GM23338 (cell line): ENCODE data around the gene RGCC. TPM values are rescaled to one million over a fixed set of nuclear protein-coding genes. Genes with fewer than 3 reads are reported as not detected.

Source experiments
- ATAC-seq: fragments of 200-7000 bp; cut with Tn5 transposase; 3 replicates; pipeline ENCODE4 v1.9.1; 2020
- DNase-seq: peaks from one replicate; pipeline ENCODE4 v3.0.0-alpha.2; 2015; ENCODE audit warnings: low spot score
- H2AFZ ChIP-seq: fragments of 200-600 bp; sonication (generic); 2 replicates; pipeline ENCODE4 v1.8.0; 2016; ENCODE audit warnings: antibody characterized with exemption, mild to moderate bottlenecking, moderate library complexity
- H3F3A ChIP-seq: fragments of 200-600 bp; sonication (generic); replicated peaks from 2 replicates; pipeline ENCODE4 v1.8.0; 2017; ENCODE audit warnings: antibody characterized with exemption, mixed run types, low read depth
- H3K27ac ChIP-seq: fragments of 200-600 bp; sonication (generic); 2 replicates; pipeline ENCODE4 v1.6.1; 2016; ENCODE audit warnings: low read depth
- H3K27me3 ChIP-seq: fragments of 200-600 bp; sonication (generic); 2 replicates; pipeline ENCODE4 v1.8.0; 2016; ENCODE audit warnings: mild to moderate bottlenecking, mixed run types, moderate library complexity; ENCODE audit not compliant: insufficient read depth
- H3K36me3 ChIP-seq: fragments of 200-600 bp; sonication (generic); 2 replicates; pipeline ENCODE4 v1.8.0; 2016; ENCODE audit warnings: mild to moderate bottlenecking; ENCODE audit not compliant: insufficient read depth
- H3K4me1 ChIP-seq: fragments of 200-600 bp; sonication (generic); 2 replicates; pipeline ENCODE4 v1.8.0; 2016; ENCODE audit warnings: mild to moderate bottlenecking, moderate library complexity; ENCODE audit not compliant: insufficient read depth
- H3K4me2 ChIP-seq: fragments of 200-600 bp; sonication (generic); 2 replicates; pipeline ENCODE4 v1.7.1; 2017; ENCODE audit warnings: mixed run types
- H3K4me3 ChIP-seq: fragments of 200-600 bp; sonication (generic); 2 replicates; pipeline ENCODE4 v1.6.1; 2016; ENCODE audit warnings: mixed run types
- H3K79me2 ChIP-seq: fragments of 200-600 bp; sonication (generic); replicated peaks from 2 replicates; pipeline ENCODE4 v1.8.0; 2017; ENCODE audit warnings: mild to moderate bottlenecking; ENCODE audit not compliant: insufficient read depth
- H3K9me2 ChIP-seq: fragments of 200-600 bp; sonication (generic); 2 replicates; pipeline ENCODE4 v1.8.0; 2017; ENCODE audit not compliant: insufficient read depth
- H4K20me1 ChIP-seq: fragments of 200-600 bp; sonication (generic); replicated peaks from 2 replicates; pipeline ENCODE4 v1.8.0; 2017; ENCODE audit warnings: mild to moderate bottlenecking; ENCODE audit not compliant: insufficient read depth
- H3K27ac Mint-ChIP-seq: 2 replicates; pipeline ENCODE4 v1.8.0; 2020; ENCODE audit warnings: inconsistent platforms, mild to moderate bottlenecking, moderate library complexity, mixed read lengths
- H3K27me3 Mint-ChIP-seq: 3 replicates; pipeline ENCODE4 v1.8.0; 2022; ENCODE audit warnings: low read depth, mild to moderate bottlenecking, moderate library complexity, mixed read lengths, inconsistent platforms; ENCODE audit not compliant: insufficient read depth, poor library complexity
- H3K36me3 Mint-ChIP-seq: 3 replicates; pipeline ENCODE4 v1.8.0; 2021; ENCODE audit warnings: low read depth, mild to moderate bottlenecking, inconsistent platforms, moderate library complexity, mixed read lengths
- H3K4me1 Mint-ChIP-seq: 3 replicates; pipeline ENCODE4 v1.8.0; 2020; ENCODE audit warnings: mild to moderate bottlenecking, inconsistent platforms, mixed read lengths
- H3K4me3 Mint-ChIP-seq: 3 replicates; pipeline ENCODE4 v1.8.0; 2021; ENCODE audit warnings: moderate library complexity, mild to moderate bottlenecking, inconsistent platforms, mixed read lengths
- H3K9me3 Mint-ChIP-seq: 3 replicates; pipeline ENCODE4 v1.8.0; 2020; ENCODE audit warnings: moderate library complexity, mild to moderate bottlenecking, inconsistent platforms, mixed read lengths
- CREB1 ChIP-seq: fragments of 250-450 bp; sonication (Bioruptor Pico); IDR thresholded peaks from 2 replicates; pipeline ENCODE4 v1.5.0; 2020; ENCODE audit warnings: low read depth, mild to moderate bottlenecking, moderate library complexity
- CTCF ChIP-seq, 2 experiments: fragments of 200-600 bp in 1 of 2; sonication (generic) in 1 of 2; conservative IDR thresholded peaks; 2 replicates each; pipeline versions ENCODE4 v1.5.1 to v1.6.1; 2016 to 2017; ENCODE audit warnings: antibody characterized with exemption in 2 of 2, low read depth in 2 of 2, mild to moderate bottlenecking in 2 of 2, moderate library complexity in 1 of 2
- ETS1 ChIP-seq: IDR thresholded peaks from 2 replicates; pipeline ENCODE4 v1.6.1; 2016; ENCODE audit warnings: antibody characterized with exemption
- EZH2 ChIP-seq: fragments of 200-600 bp; sonication (generic); IDR thresholded peaks from one replicate; pipeline ENCODE4 v1.8.0; 2017; ENCODE audit warnings: antibody characterized with exemption, mild to moderate bottlenecking, low read depth; ENCODE audit not compliant: unreplicated experiment
- EZH2phosphoT487 ChIP-seq: fragments of 200-600 bp; sonication (generic); IDR thresholded peaks from one replicate; pipeline ENCODE4 v1.8.1; 2018; ENCODE audit warnings: antibody characterized with exemption; ENCODE audit not compliant: unreplicated experiment
- JUNB ChIP-seq: IDR thresholded peaks from one replicate; pipeline ENCODE4 v1.6.1; 2016; ENCODE audit warnings: antibody characterized with exemption; ENCODE audit not compliant: unreplicated experiment
- NANOG ChIP-seq: IDR thresholded peaks from 2 replicates; pipeline ENCODE4 v1.6.1; 2016; ENCODE audit warnings: antibody characterized with exemption, borderline replicate concordance
- POLR2AphosphoS5 ChIP-seq: IDR thresholded peaks from 2 replicates; pipeline ENCODE4 v1.6.1; 2016; ENCODE audit warnings: antibody characterized with exemption, low read depth
- REST ChIP-seq: IDR thresholded peaks from one replicate; pipeline ENCODE4 v1.6.1; 2018; ENCODE audit warnings: antibody characterized with exemption; ENCODE audit not compliant: unreplicated experiment
- STAT1 ChIP-seq: IDR thresholded peaks from one replicate; pipeline ENCODE4 v1.6.1; 2016; ENCODE audit warnings: antibody characterized with exemption; ENCODE audit not compliant: unreplicated experiment
- ZNF114 ChIP-seq: fragments of 250-450 bp; sonication (Bioruptor Pico); IDR thresholded peaks from 2 replicates; pipeline ENCODE4 v1.5.0; 2020; ENCODE audit warnings: mild to moderate bottlenecking, moderate library complexity
- ZNF331 ChIP-seq: fragments of 250-450 bp; sonication (Bioruptor Pico); IDR thresholded peaks from 2 replicates; pipeline ENCODE4 v1.5.0; 2020; ENCODE audit warnings: low read depth, mild to moderate bottlenecking, moderate library complexity
- ZNF462 ChIP-seq: fragments of 250-450 bp; sonication (Bioruptor Pico); IDR thresholded peaks from 2 replicates; pipeline ENCODE4 v1.5.0; 2020; ENCODE audit warnings: mild to moderate bottlenecking, moderate library complexity
- polyA plus RNA-seq: library from polyadenylated mRNA; unstranded; fragments of >200 nt; fragmentation: Nextera tagmentation; extraction: Ambion mirVana; gene quantifications from 2 replicates; pipeline ENCODE4 v1.2.1, GENCODE V29; 2016
- total RNA-seq: library from RNA; depleted of rRNA; stranded (reverse); fragments of >200 nt; shearing (Covaris generic); gene quantifications from 2 replicates; pipeline ENCODE4 v1.2.3, GENCODE V29; 2014

RGCC gene
- total and polyA plus RNA-seq, 2 experiments from 2014 or later, result 0.65 to 0.66 TPM

GRCh38 chr13:41499452-41499851 is 42.1 kb downstream of the RGCC start:
- no peaks in the 10 kb centered on the region for H3K79me2 ChIP-seq
- peaks cover 3% of the 10 kb centered on the region; the same call in 1 of the 3 replicates for H3K9me3 Mint-ChIP-seq
- TF ChIP-seq EZH2 (no peak), ETS1 (no peak), EZH2phosphoT487 (no peak), REST (no peak), ZNF114 (no peak), CREB1 (CRISPR knock-in tag) (no peak), POLR2AphosphoS5 (no peak), JUNB (no peak), ZNF331 (CRISPR knock-in tag) (no peak), NANOG (no peak), STAT1 (no peak), CTCF (conservative IDR thresholded peaks at IDR 0.05; ENCODE audit: low read depth in 2 of 2) (no peak), ZNF462 (no peak)
- H3K4me2 ChIP-seq, result no peak overlapping the region
- H3K27ac ChIP-seq, result no peak overlapping the region
- H3K36me3 Mint-ChIP-seq, result no peaks in the 10 kb centered on the region
- no peak overlapping the region for H3K4me3 Mint-ChIP-seq
- peaks cover 2% of the 10 kb centered on the region for H3K27me3 Mint-ChIP-seq
- DNase-seq (no peak), ATAC-seq (no peak)
- no peaks in the 10 kb centered on the region for H4K20me1 ChIP-seq
- H3K36me3 ChIP-seq, result no peaks in the 10 kb centered on the region
- 0 out of 2 replicates have a peak, but pooled peaks cover 12% of the 10 kb centered on the region for H3K9me2 ChIP-seq
- H3F3A ChIP-seq, result no peaks in the 10 kb centered on the region
- H3K4me1 Mint-ChIP-seq, result no peaks in the 10 kb centered on the region; the same call in 2 of the 3 replicates
- H3K4me1 ChIP-seq, result no peaks in the 10 kb centered on the region
- H2AFZ ChIP-seq, result no peak overlapping the region
- no peak overlapping the region for H3K27ac Mint-ChIP-seq
- H3K27me3 ChIP-seq, result no peaks in the 10 kb centered on the region
- H3K4me3 ChIP-seq, result no peak overlapping the region
